ENCODE results near the gene DGKD.

DNA sequence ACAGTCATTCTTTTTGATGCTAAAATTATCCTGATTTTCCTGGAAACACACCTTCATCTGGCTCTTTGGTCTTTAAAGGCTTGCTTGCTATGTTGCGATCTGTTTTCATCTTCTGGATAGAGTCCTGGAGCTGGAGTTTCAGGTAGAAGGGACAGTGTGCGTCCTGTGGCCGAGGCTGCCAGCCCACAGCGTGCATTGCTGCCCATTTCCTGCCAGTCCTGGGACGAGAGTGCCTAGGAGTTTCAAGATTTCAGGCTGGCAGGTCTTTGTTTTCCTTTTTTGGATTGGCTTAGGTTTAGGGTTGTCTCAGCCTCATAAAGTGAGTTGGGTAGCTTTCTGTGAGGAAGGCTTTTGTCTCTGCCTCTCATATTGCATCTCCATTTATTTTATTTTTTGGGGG, 14.5 kb downstream of the DGKD start:
- TF ChIP-seq, protein P1, sequence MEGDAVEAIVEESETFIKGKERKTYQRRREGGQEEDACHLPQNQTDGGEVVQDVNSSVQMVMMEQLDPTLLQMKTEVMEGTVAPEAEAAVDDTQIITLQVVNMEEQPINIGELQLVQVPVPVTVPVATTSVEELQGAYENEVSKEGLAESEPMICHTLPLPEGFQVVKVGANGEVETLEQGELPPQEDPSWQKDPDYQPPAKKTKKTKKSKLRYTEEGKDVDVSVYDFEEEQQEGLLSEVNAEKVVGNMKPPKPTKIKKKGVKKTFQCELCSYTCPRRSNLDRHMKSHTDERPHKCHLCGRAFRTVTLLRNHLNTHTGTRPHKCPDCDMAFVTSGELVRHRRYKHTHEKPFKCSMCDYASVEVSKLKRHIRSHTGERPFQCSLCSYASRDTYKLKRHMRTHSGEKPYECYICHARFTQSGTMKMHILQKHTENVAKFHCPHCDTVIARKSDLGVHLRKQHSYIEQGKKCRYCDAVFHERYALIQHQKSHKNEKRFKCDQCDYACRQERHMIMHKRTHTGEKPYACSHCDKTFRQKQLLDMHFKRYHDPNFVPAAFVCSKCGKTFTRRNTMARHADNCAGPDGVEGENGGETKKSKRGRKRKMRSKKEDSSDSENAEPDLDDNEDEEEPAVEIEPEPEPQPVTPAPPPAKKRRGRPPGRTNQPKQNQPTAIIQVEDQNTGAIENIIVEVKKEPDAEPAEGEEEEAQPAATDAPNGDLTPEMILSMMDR (IDR thresholded peaks at IDR 0.05): no peak
- TF ChIP-seq POLR2A (IDR thresholded peaks at IDR 0.05): no peak
